ENCODE data around the gene CETP. TPM values are rescaled to one million over a fixed set of nuclear protein-coding genes. Genes with fewer than 3 reads are reported as not detected.
"Not testable (repeated sequence)": the region's sequence is repeated elsewhere in the genome, so short reads cannot be mapped to it uniquely, and the experiment has no call there.

Gene CETP
- total RNA-seq, 1 donor from 2014 or later, result not detected

DNA sequence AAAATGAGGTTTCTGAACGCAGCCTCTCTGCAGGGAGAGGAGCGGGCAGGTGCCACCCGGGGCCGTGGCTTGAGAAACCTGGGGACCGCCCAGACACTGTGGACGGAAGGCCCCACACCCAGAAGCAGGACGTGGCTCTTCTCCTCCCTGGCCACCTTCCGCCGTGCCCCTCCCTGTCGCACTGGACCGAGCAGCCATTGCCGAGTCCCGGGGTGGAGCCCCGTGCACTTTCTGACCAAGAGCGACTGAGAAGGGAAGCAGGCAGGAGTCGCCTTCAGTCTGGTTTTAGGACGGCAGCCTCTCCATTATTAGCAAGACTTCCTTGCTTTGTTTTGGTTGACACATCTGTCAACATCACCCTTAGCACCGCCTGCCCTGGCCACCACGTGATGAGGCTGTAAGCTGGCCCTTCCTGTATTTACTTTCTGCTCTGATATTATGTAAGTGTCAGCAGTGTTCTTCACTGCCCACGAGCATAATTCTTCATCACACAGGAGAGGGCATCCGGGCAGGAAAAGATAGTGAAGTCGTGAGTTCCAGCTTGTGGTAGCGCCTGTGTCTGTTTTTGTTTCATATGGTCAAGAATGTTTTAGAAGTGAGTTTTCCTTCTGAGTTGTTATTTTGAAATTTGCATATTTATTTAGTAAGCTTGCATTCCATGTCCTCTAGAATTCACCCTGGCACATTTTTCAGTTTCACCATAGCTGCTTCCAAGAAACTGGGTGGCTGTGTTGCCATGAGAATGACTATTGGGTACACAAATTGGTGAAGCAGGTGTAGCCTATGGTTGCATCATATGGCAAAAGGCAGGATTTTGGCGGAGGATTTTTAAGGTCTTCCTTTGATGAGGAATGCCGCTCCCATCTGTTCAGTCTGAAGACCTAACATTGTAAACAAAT is 28.8 kb upstream of the CETP start:
- Mint-ChIP-seq H3K36me3 (ENCODE audit: insufficient read depth) (peaks cover 15% of the 10 kb centered on the region), H3K9me3 (ENCODE audit: low read depth) (no peaks in the 10 kb centered on the region), H3K4me3 (ENCODE audit: low read depth) (peak overlapping the region; percentile 95), H3K27me3 (no peaks in the 10 kb centered on the region), H3K27ac (peak overlapping the region; percentile 99), H3K4me1 (ENCODE audit: low read depth) (peaks cover 18% of the 10 kb centered on the region)
- TF ChIP-seq, protein P1, sequence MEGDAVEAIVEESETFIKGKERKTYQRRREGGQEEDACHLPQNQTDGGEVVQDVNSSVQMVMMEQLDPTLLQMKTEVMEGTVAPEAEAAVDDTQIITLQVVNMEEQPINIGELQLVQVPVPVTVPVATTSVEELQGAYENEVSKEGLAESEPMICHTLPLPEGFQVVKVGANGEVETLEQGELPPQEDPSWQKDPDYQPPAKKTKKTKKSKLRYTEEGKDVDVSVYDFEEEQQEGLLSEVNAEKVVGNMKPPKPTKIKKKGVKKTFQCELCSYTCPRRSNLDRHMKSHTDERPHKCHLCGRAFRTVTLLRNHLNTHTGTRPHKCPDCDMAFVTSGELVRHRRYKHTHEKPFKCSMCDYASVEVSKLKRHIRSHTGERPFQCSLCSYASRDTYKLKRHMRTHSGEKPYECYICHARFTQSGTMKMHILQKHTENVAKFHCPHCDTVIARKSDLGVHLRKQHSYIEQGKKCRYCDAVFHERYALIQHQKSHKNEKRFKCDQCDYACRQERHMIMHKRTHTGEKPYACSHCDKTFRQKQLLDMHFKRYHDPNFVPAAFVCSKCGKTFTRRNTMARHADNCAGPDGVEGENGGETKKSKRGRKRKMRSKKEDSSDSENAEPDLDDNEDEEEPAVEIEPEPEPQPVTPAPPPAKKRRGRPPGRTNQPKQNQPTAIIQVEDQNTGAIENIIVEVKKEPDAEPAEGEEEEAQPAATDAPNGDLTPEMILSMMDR (IDR thresholded peaks at IDR 0.05; ENCODE audit: unreplicated experiment), result no peak
- DNase-seq (ENCODE audit: low spot score, unreplicated experiment), result peak; percentile 21

- TF ChIP-seq, protein P1 (IDR thresholded peaks at IDR 0.05; ENCODE audit: unreplicated experiment), result no peak
- Mint-ChIP-seq H3K4me1 (ENCODE audit: low read depth) (peaks cover 19% of the 10 kb centered on the region), H3K4me3 (ENCODE audit: low read depth) (peak overlapping the region; percentile 95), H3K27me3 (no peaks in the 10 kb centered on the region), H3K9me3 (ENCODE audit: low read depth) (no peaks in the 10 kb centered on the region), H3K27ac (peak overlapping the region; percentile 15), H3K36me3 (ENCODE audit: insufficient read depth) (peaks cover 24% of the 10 kb centered on the region)
- no peak for DNase-seq (ENCODE audit: low spot score, unreplicated experiment)
These were observed 27.7 kb upstream of the CETP start for GRCh38 chr16:56933828-56934598.

DNA sequence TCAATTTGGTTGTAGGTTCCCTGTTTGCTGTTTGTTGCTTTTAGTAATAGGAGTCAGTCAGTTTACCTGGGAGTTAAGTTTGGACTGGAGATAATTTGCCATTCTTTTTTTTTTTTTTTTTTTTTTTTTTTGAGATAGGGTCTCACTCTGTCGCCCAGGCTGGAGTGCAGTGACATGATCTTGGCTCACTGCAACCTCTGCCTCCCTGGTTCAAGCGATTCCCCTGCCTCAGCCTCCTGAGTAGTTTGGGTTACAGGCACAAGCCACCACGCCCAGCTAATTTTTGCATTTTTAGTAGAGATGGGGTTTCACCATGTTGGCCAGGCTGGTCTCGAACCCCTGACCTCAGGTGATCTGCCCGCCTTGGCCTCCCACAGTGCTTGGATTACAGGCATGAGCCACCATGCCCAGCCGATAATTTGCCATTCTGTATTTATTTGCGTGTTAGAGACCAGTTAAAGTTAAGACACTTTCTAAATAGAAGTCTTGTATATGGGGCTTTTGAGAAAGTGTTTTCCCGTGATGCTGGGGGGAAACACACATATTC is 27.1 kb upstream of the CETP start:
- Mint-ChIP-seq H3K4me1 (ENCODE audit: low read depth) (peaks cover 22% of the 10 kb centered on the region), H3K4me3 (ENCODE audit: low read depth) (peak overlapping the region; percentile 95), H3K36me3 (ENCODE audit: insufficient read depth) (peaks cover 29% of the 10 kb centered on the region)
- H3K27me3 Mint-ChIP-seq; H3K9me3 Mint-ChIP-seq (ENCODE audit: low read depth); H3K27ac Mint-ChIP-seq; DNase-seq (ENCODE audit: low spot score, unreplicated experiment): not testable (repeated sequence)

GRCh38 chr16:56935201-56935600 is 26.5 kb upstream of the CETP start:
- Mint-ChIP-seq H3K27me3 (no peaks in the 10 kb centered on the region), H3K4me3 (ENCODE audit: low read depth) (no peak overlapping the region), H3K4me1 (ENCODE audit: low read depth) (peaks cover 22% of the 10 kb centered on the region), H3K9me3 (ENCODE audit: low read depth) (no peaks in the 10 kb centered on the region), H3K36me3 (ENCODE audit: insufficient read depth) (peaks cover 31% of the 10 kb centered on the region), H3K27ac (no peak overlapping the region)
- TF ChIP-seq, protein P1 (IDR thresholded peaks at IDR 0.05; ENCODE audit: unreplicated experiment), result no peak
- DNase-seq (ENCODE audit: low spot score, unreplicated experiment), result no peak

DNA sequence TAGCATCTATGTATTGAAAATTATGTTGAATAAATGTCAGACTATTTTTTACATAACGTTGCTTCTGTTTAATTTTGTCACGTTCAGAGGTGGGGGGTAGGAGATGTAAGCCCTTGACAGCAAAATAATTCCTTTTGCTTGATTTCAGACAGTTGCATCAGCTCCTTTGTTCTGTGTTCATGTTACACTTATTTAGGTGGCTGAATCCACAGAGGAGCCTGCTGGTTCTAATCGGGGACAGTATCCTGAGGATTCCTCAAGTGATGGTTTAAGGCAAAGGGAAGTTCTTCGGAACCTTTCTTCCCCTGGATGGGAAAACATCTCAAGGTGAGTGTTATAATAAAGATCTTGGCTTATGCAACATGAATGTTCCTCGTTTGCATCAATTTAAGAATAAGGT is 25.3 kb upstream of the CETP start:
- peak overlapping the region; percentile 29 for H3K27ac Mint-ChIP-seq
- no peaks in the 10 kb centered on the region for H3K9me3 Mint-ChIP-seq (ENCODE audit: low read depth)
- H3K36me3 Mint-ChIP-seq (ENCODE audit: insufficient read depth), result peaks cover 32% of the 10 kb centered on the region
- no peak overlapping the region for H3K4me3 Mint-ChIP-seq (ENCODE audit: low read depth)
- H3K4me1 Mint-ChIP-seq (ENCODE audit: low read depth), result peaks cover 17% of the 10 kb centered on the region
- DNase-seq (ENCODE audit: low spot score, unreplicated experiment), result no peak
- H3K27me3 Mint-ChIP-seq, result no peaks in the 10 kb centered on the region
- TF ChIP-seq, protein P1 (IDR thresholded peaks at IDR 0.05; ENCODE audit: unreplicated experiment), result no peak

All from progenitor cell of endocrine pancreas (in vitro differentiated cells).